ENCODE results near the gene AKR1C8.
"Not testable (repeated sequence)": the region's sequence is repeated elsewhere in the genome, so short reads cannot be mapped to it uniquely, and the experiment has no call there.

Gene AKR1C8

DNA sequence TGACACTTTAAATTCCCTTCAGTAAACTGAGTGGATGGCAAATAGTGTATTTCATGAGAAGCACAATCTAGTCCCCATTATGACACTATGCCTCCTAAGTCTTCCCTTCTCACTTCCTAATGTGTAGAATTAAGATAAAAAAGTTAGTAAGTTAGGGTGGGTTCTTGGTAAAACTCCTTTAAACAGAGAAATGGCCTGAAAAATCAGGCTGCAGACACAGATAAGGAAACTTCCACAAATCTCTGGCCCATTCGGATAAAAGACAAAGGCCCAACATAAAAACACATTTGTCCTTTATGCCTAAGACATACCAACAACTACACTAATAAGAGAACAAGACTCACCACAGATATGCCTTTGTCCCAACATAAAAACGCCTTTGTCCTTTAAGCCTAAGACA is 21.5 kb downstream of the AKR1C8 start:
- DNase-seq: no peak

DNA sequence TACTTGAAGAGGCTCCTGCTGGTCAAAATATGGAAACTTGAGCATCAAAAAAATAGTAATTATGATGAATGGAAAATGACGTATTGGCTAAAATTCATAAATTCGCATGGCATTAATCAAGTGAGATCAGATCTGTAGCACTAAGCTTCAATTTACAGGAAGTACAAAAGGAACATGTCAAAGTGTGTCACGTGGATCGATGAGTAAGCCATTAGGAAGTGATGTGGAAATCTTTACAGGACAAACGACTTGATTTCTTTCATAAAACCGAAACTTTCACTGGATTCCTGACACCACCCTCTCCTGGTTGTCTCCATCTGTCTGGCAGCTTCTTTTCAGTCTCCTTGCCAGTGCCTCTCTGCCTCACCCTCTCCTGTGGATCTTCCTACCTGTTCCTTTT is 25.8 kb downstream of the AKR1C8 start:
- no peak for DNase-seq

DNA sequence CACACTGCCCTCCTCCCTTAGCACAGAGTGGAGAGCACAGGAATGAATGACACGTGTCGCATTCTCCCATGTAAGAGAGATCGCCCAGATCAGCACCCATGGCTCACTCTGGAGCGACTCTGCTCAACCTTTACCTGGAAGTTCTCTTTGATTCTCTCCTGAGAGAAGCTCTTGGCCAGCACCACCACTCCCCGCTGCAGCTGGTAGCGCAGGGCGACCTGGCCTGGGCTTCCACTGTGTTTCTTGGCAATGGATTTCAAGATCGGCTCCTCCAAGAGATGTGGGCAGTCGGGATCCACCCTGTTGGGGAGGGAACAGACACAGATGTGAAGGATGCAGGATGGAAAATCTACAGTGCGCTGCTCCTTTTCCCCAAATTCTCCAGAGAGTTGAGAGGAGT is 27.4 kb downstream of the AKR1C8 start:
- no peak for DNase-seq

DNA sequence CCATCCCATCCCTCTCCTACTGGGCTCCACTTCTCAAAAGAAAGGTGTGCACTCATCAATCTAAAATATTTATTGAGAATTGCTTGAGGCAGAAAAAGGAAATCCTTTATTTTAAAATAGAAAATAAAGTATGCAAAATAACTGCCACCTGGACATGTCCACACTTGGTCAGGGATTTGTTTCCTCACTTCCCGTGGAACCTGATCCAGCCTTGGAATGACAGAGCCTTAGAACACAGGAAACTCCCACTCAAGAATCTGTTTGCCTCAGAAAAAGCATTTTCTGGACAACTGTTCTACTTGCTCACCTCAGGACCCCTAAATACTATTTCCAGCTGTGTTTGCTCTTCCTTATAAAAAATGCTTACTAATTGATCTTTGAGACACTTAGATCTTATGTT is 29.0 kb downstream of the AKR1C8 start:
- DNase-seq: no peak

GRCh38 chr10:5151076-5151475 is 33.9 kb downstream of the AKR1C8 start:
- no peak for DNase-seq

- DNase-seq: no peak
Observed at GRCh38 chr10:5148678-5149032, 36.3 kb downstream of the AKR1C8 start.

GRCh38 chr10:5147981-5148677 is 36.8 kb downstream of the AKR1C8 start:
- DNase-seq: no peak

GRCh38 chr10:5147255-5147980 is 37.5 kb downstream of the AKR1C8 start:
- DNase-seq: no peak

DNA sequence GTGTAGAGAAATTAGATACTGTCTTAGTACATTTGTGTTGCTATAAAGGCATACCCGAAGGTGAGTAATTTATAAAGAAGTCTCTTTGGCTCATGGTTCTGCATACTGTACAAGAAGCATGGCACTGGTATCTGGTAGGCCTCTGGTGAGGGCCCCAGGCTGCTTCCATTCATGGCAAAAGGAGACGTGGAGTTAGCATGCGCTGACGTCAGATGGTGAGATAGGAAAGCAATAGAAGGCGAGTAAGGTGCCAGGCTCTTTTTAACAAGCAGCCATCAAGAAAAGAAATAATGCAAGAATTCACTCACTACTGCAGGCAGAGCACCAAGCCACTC is 38.1 kb downstream of the AKR1C8 start:
- no peak for DNase-seq

GRCh38 chr10:5143137-5143536 is 41.8 kb downstream of the AKR1C8 start:
- DNase-seq: no peak

DNA sequence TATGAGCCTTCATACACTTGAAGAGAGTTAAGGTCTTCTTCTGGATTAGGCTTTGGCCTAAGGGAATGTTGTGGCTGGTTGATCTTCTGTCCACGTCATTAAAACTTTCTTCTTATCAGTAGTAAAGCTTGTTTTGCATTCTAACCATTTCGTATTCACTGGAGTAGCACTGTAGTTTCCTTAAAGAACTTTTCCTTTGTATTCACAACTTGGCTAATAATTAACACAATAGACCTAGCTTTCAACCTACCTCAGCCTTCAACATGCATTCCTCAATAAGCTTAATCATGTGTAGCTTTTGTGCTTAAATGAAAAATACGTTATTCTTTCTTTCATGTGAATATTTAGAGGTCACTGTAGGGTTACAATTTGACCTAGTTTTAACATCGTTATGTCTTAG is 42.8 kb downstream of the AKR1C8 start:
- no peak for DNase-seq

- not testable (repeated sequence) for DNase-seq
Observed at GRCh38 chr10:5137699-5138098, 47.3 kb downstream of the AKR1C8 start.

DNA sequence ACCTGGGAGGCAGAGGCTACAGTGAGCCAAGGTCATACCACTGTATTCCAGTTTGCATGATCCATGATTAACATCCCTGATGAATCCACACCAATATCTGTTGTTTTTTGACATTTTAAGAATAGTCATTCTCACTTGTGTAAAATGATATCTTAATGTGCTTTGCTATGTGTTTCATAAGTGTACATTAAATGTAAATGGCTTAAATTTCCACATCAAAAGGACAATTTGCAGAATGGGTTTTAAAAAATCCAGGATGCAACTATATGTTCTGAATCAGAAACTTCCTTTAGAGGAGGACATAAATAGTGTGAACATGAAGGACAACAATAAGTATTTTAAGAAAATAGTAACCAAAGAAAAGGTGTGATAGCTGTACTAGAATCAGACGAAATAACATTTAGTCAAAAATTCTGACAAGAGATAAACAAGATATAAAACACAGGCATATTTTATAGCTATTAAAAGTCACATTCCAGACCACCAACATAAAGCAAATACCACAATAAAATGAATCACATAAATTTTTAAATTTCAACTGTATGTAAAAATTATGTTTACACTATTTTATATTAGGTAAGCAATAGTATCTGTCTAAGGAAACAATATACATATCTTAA is 48.4 kb downstream of the AKR1C8 start:
- DNase-seq: no peak

DNA sequence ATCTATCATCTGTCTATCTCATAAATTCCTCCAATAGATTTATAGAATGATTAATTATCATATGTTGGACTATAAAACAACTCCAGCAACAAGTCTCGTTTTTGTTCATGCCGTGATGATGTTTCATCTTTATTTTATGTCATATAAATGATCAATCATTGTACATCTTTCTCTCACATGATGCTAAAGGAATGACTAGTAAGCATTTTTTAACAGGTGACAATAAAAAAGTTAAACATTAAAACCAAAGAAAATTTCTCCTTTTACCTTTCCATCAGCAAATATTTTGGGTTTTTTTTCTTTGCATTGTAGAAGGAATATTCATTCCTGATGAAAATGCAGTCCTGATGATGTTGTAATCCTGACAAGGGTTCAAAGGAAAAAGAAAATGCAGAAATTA is 49.4 kb downstream of the AKR1C8 start:
- no peak for DNase-seq

DNA sequence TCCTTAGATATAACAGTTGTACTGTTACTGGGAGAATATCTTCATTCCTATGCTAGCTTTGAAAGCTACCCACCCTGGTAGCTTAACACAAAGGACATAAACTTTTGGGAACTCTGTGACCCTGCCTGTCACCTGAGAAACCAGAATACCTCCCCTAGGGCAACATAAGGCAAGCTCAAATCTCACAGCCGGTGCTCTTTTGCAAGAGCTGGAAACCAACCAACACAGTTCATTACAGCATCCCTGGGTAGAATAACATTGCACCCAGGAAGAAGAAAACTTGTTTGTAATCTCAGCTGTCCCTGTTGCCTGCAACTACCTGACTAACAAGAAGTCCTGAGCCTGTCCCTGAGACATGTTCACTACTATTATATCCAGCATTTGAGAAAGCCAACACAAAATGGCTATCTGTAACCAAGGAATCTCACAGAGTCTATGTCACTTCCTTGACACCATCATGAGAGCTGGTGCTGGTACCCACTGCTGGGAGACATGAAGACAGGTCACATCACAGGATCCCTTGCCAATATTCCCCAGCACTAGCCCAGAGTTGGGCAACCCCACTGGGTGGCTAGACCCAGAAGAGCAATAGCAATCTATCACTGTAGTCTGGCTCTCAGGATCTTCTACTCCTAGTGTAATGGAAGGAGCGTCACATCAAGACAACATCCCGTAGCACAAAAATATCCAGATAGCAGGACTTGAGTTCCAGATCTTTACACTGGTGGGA is 59.5 kb downstream of the AKR1C8 start:
- DNase-seq: no peak

GRCh38 chr10:5123886-5124285 is 61.1 kb downstream of the AKR1C8 start:
- DNase-seq: no peak

DNA sequence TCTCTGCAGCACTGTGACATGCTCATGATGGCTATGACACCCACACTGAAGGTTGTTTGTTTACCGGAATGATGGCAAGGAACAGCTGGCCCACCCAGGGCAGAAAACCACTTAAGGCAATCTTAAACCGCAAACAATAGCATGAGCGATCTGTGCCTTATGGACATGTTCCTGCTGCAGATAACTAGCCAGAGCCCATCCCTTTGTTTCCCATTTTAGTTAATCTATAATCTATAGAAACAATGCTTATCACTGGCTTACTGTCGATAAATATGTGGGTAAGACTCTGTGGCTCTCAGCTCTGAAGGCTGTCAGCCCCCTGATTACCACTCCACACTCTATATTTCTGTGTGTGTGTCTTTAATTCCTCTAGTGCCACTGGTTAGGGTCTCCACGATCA is 65.0 kb downstream of the AKR1C8 start:
- not testable (repeated sequence) for DNase-seq

DNA sequence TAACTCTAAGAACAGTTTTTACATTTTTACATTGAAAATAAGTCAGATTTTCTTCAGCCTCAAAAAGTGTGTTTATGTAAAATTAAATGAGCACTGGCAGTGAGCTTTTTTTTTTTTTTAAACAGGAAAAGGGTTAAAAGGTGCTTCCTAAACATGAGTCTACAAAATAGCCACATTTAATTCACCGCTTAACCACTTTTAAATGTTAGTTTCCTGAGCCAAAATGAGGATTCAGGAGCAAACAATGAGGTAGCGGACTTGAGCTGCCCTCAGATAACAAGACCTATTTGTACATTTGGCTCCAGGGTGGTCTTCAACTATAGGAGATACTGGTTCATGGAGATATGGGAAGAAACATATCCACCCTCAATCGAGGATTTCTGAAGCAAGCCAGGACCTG is 67.9 kb downstream of the AKR1C8 start:
- DNase-seq: no peak

- no peak for DNase-seq
Observed at GRCh38 chr10:5116621-5117020, 68.3 kb downstream of the AKR1C8 start.

DNA sequence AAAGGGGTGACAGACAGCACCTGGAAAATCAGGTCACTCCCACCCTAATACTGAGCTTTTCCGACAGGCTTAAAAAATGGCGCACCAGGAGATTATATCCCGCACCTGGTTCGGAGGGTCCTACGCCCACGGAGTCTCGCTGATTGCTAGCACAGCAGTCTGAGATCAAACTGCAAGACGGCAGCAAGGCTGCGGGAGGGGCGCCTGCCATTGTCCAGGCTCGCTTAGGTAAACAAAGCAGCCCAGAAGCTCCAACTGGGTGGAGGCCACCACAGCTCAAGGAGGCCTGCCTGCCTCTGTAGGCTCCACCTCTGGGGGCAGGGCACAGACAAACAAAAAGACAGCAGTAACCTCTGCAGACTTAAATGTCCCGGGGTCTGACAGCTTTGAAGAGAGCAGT is 75.1 kb downstream of the AKR1C8 start:
- DNase-seq: not testable (repeated sequence)

- no peak for DNase-seq
Observed at GRCh38 chr10:5108658-5109416, 76.1 kb downstream of the AKR1C8 start.

- no peak for DNase-seq
Observed at GRCh38 chr10:5107860-5108526, 77.0 kb downstream of the AKR1C8 start.
